LNCaP clone FGC (cell line): ENCODE measurements around the gene ZBTB48.

Source experiments
- DNase-seq: peaks from one replicate; pipeline ENCODE4 v3.0.0-alpha.2; 2011; ENCODE audit warnings: low read depth
- H3K4me3 ChIP-seq: 2 replicates; pipeline ENCODE4 v1.5.1; 2011; ENCODE audit warnings: mild to moderate bottlenecking, low read depth, low read length, control low read depth
- CTCF ChIP-seq: IDR thresholded peaks from 2 replicates; pipeline ENCODE4 v1.5.1; 2012; ENCODE audit warnings: mild to moderate bottlenecking; ENCODE audit not compliant: control insufficient read depth, insufficient read depth; ENCODE audit errors: extremely low read depth

Gene ZBTB48

GRCh38 chr1:6601923-6602668, 22.3 kb downstream of the ZBTB48 start:
- peak overlapping the region; percentile 95 for H3K4me3 ChIP-seq
- DNase-seq, result no peak
- peak; percentile 8; the same call in 1 of the 2 replicates for TF ChIP-seq CTCF

GRCh38 chr1:6602669-6603237, 23.0 kb downstream of the ZBTB48 start, which contains the start of gene KLHL21:
Gene KLHL21, minus strand, starts transcription at chr1:6602869. Its CDS starts 52 bp downstream, at chr1:6602817.
- no peak for DNase-seq
- TF ChIP-seq CTCF, result no peak
- H3K4me3 ChIP-seq, result peak within 1 kb of the TSS; percentile 95

- no peak for DNase-seq
- TF ChIP-seq CTCF, result no peak
- peak overlapping the region; percentile 95 for H3K4me3 ChIP-seq
These were observed 23.6 kb downstream of the ZBTB48 start for GRCh38 chr1:6603238-6603914.

GRCh38 chr1:6603915-6604558, 24.2 kb downstream of the ZBTB48 start:
- no peak for TF ChIP-seq CTCF
- DNase-seq, result no peak
- H3K4me3 ChIP-seq, result no peak overlapping the region

- H3K4me3 ChIP-seq, result peak overlapping the region; percentile 56
These were observed 33.0 kb downstream of the ZBTB48 start for GRCh38 chr1:6612641-6613360.

More at GRCh38 chr1:6612641-6613360, 33.0 kb downstream of the ZBTB48 start:
- no peak for DNase-seq
- no peak for TF ChIP-seq CTCF
